Progenitor cell of endocrine pancreas (in vitro differentiated cells): ENCODE data around the gene TNNI2. TPM values are rescaled to one million over a fixed set of nuclear protein-coding genes. Genes with fewer than 3 reads are reported as not detected.

Experiments
- DNase-seq: peaks from one replicate; pipeline ENCODE4 v3.0.0; 2021; ENCODE audit warnings: low spot score; ENCODE audit not compliant: unreplicated experiment
- H3K27ac Mint-ChIP-seq: 2 replicates; pipeline ENCODE4 v1.8.0; 2021; ENCODE audit warnings: mild to moderate bottlenecking, moderate library complexity, mixed read lengths
- H3K27me3 Mint-ChIP-seq: 2 replicates; pipeline ENCODE4 v1.8.0; 2021; ENCODE audit warnings: mixed read lengths
- H3K36me3 Mint-ChIP-seq: 2 replicates; pipeline ENCODE4 v1.8.0; 2022; ENCODE audit warnings: mixed read lengths; ENCODE audit not compliant: insufficient read depth
- H3K4me1 Mint-ChIP-seq: 2 replicates; pipeline ENCODE4 v1.8.0; 2021; ENCODE audit warnings: low read depth, mixed read lengths
- H3K4me3 Mint-ChIP-seq: 2 replicates; pipeline ENCODE4 v1.8.0; 2021; ENCODE audit warnings: low read depth, mild to moderate bottlenecking, moderate library complexity, mixed read lengths
- H3K9me3 Mint-ChIP-seq: 2 replicates; pipeline ENCODE4 v1.8.0; 2021; ENCODE audit warnings: low read depth, mixed read lengths
- CTCF ChIP-seq: fragments of 200-600 bp; sonication (generic); IDR thresholded peaks from one replicate; pipeline ENCODE4 v1.5.0; 2021; ENCODE audit warnings: antibody characterized with exemption, mild to moderate bottlenecking; ENCODE audit not compliant: unreplicated experiment
- total RNA-seq: library from RNA; stranded (reverse); gene quantifications from 2 replicates; pipeline ENCODE4 v1.2.1, GENCODE V29; 2021

TNNI2 gene
- total RNA-seq, 1 donor from 2014 or later: 0.55 TPM

- no peaks in the 10 kb centered on the region for H3K36me3 Mint-ChIP-seq
- H3K27me3 Mint-ChIP-seq: peaks cover 11% of the 10 kb centered on the region
- peaks cover 3% of the 10 kb centered on the region for H3K4me1 Mint-ChIP-seq
- DNase-seq: no peak
- H3K9me3 Mint-ChIP-seq: peaks cover 6% of the 10 kb centered on the region
- no peak overlapping the region for H3K4me3 Mint-ChIP-seq
- no peak for TF ChIP-seq CTCF
- H3K27ac Mint-ChIP-seq: no peak overlapping the region
Observed at GRCh38 chr11:1821562-1821961, 17.2 kb upstream of the TNNI2 start.

GRCh38 chr11:1822648-1823375 lies 16.0 kb upstream of the TNNI2 start:
- no peak overlapping the region for H3K27ac Mint-ChIP-seq
- H3K36me3 Mint-ChIP-seq: no peaks in the 10 kb centered on the region
- no peak for TF ChIP-seq CTCF
- peaks cover 6% of the 10 kb centered on the region for H3K9me3 Mint-ChIP-seq
- peaks cover 3% of the 10 kb centered on the region for H3K4me1 Mint-ChIP-seq
- peaks cover 11% of the 10 kb centered on the region for H3K27me3 Mint-ChIP-seq
- no peak for DNase-seq
- H3K4me3 Mint-ChIP-seq: no peak overlapping the region

DNA sequence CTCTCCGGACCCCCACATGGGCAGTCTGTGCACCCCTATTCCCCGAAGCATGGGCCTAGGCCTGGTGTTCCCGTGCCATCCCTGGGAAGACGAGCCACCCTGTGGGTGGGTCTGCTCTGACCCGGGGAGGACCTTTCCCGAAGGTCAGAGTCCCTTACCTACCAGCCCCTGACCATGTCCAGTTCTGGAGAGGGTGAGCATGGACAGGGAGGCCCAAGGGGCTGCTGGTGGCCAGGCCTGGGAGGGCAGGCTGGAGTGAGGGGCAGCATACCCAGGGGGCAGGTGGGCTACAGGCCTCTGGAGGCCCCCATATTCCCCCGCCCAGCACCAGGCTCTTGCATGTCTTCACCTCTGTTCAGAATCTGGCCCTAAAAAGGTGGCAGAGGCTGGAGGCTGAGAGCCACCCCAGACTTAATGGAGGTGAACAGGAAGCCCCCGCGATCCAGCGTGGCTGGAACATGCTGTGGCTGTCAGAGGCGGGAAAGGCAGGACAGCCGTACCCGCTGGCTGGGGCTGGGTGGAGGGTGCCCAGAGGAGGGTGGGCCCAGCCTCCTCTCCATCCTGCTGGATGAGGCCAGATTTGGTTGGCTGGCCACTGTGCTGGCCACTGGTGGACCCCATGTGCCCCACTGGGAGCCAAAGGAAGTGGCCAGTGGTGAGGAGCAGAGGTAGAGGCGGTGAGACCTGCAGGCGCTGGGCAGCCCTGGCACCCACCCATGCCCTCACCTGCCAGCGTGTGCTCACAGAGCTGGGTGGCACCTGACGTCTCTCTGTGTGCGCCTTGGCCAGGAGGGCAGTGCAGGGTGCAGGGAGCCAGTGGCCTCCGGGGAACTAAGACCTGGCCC lies 15.2 kb upstream of the TNNI2 start:
- H3K27ac Mint-ChIP-seq: no peak overlapping the region
- H3K27me3 Mint-ChIP-seq: peaks cover 11% of the 10 kb centered on the region
- no peak overlapping the region for H3K4me3 Mint-ChIP-seq

GRCh38 chr11:1824221-1825038 lies 14.4 kb upstream of the TNNI2 start:
- no peak for TF ChIP-seq CTCF
- Mint-ChIP-seq H3K27me3 (peaks cover 15% of the 10 kb centered on the region), H3K9me3 (peaks cover 6% of the 10 kb centered on the region), H3K36me3 (no peaks in the 10 kb centered on the region), H3K27ac (no peak overlapping the region), H3K4me1 (peaks cover 4% of the 10 kb centered on the region), H3K4me3 (no peak overlapping the region)
- no peak for DNase-seq

More for the DNA sequence above, 15.2 kb upstream of the TNNI2 start:
- Mint-ChIP-seq H3K36me3 (no peaks in the 10 kb centered on the region), H3K9me3 (peaks cover 6% of the 10 kb centered on the region), H3K4me1 (peaks cover 3% of the 10 kb centered on the region)
- DNase-seq: no peak
- no peak for TF ChIP-seq CTCF
